HUDEP-2 (cell line): ENCODE data around the gene CACNA2D3.

Experiments
- DNase-seq, 76 experiments: peaks; one replicate each; lab custom pipeline; 2025; ENCODE audit not compliant: unreplicated experiment in 76 of 76; lab: John Stamatoyannopoulos, UW

Gene CACNA2D3

DNA sequence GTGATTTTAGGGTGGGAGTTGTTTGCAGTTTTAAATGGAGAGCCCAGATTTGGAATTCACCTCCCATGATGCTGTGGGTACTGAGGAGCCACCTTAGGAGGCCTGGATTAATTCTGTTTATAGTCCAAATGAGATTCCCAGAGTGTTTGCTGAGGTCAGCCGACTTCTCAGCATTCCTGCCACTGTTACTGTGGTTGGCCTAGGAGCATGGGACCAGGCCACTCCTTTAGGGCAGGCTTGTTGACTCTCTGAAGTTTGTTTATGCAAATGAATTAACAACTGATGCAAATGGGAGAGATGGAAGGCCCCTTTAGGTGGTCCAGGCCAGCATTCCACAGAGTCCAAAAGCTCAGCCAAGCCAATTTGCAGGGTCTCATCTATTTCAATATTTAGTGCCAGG, 46.1 kb downstream of the CACNA2D3 start:
- DNase-seq: no peak

- no peak for DNase-seq
Measured at GRCh38 chr3:54169524-54169923, 47.2 kb downstream of the CACNA2D3 start.

DNA sequence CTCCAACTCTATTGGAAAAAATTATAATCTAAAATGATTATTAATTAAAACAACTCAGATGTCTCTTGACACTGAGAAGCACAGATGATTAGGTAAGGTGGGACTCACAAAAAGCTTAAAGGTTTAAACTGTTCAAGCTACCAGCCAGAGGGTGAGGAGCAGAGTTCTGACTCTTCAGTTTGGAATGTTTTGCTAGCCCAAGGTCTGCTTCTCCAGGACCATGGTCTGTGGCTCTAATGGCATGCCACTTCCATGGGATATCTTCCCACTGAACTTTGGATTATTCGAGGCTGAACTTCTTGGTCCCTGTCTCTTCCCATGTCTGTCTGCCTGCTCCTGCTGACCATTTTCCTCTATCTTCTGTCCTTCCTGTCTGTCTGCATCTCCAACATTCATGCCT, 49.2 kb downstream of the CACNA2D3 start:
- DNase-seq: no peak

DNA sequence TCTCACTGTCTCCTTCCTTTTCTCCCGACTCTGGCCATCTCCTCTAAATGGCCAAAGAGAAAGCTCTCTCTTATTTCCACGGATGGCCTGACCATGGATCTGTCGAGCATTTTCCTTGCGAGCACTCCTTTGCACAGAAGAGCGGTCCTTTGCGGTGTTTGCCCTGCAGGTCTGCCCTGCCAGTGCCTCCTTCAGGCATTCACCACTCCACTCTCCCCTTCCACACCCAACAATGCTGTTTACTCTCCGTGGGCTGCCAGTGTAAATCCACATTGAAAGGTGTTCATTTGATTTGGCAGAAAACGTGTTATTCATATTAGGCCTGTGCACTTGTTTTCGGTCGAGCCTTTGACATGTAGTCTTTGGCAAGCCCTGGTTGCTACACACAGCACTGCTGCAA, 49.6 kb downstream of the CACNA2D3 start:
- no peak for DNase-seq

- no peak for DNase-seq
Measured at GRCh38 chr3:54173371-54173770, 51.0 kb downstream of the CACNA2D3 start.

GRCh38 chr3:54176106-54176505, 53.8 kb downstream of the CACNA2D3 start:
- no peak for DNase-seq

GRCh38 chr3:54177816-54178215, 55.5 kb downstream of the CACNA2D3 start:
- no peak for DNase-seq

DNA sequence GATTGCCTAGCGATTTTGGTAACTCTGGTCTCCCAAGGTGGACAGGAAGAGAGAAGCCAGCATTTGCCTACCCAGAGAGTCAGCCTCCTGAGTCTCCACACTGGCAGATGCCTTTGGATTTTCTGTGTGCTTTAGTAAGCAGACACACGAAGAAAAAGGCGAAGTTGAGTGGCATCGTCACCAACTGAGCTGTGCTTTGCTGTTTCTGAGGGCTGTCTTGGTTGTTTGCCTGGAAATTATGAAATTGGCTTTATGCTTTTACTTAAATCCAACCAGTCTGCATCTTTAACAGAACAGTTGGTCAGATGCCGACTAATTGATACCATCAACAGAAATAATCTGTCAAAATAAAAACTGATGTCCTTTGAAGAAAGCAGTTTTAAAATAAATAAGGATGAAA, 56.0 kb downstream of the CACNA2D3 start:
- DNase-seq: no peak

GRCh38 chr3:54180921-54181320, 58.6 kb downstream of the CACNA2D3 start:
- DNase-seq: no peak

DNA sequence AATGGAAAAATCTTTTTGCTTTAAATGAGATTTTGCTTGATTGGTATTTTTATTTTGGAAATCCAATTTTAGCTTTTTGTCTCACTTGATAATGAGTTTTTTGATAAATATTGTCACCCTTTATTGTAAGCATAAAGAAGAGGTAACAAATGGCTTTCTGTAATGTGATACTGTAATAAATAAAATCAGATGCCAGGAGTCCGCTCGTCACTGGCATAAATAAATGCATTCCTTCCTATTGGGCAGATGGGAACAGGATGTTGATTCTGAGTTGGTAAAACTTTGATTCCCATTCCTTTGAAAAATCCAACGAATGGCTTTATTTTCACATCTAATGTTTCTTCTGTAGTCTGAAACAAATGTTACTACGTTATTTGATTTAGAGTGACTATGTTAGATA, 59.9 kb downstream of the CACNA2D3 start:
- no peak for DNase-seq

- no peak for DNase-seq
Measured at GRCh38 chr3:54185740-54186139, 63.4 kb downstream of the CACNA2D3 start.

GRCh38 chr3:54188176-54188791, 65.9 kb downstream of the CACNA2D3 start:
- peak in 43 of 76 experiments; percentile 1 to 49 (median 14) for DNase-seq

- no peak for DNase-seq
Measured at GRCh38 chr3:54191220-54191619, 68.9 kb downstream of the CACNA2D3 start.

GRCh38 chr3:54192026-54192425, 69.7 kb downstream of the CACNA2D3 start:
- no peak for DNase-seq

- DNase-seq: no peak
Measured at GRCh38 chr3:54193093-54193492, 70.7 kb downstream of the CACNA2D3 start.

GRCh38 chr3:54196360-54196991, 74.1 kb downstream of the CACNA2D3 start:
- DNase-seq: no peak

DNA sequence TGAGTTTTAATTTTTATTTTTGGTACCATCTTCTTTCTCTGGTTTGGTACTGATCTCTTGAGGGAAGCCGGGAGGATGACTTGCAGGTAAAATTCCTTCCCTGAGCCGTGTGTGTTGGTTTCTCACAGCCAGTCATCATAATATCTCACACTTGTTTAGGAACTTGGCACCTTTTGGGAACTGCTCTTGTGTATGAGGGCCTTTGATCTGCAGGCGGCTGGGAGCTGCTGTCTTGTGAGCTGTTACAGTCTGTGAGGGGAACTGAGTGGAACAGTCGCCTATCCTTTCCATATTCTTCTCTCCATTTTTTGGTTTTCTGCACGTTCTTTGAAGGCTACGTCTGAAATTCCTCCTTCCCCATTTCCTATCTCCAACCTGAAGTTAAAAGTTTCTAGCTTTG, 75.2 kb downstream of the CACNA2D3 start:
- DNase-seq: no peak

- no peak for DNase-seq
Measured at GRCh38 chr3:54198556-54198955, 76.2 kb downstream of the CACNA2D3 start.

DNA sequence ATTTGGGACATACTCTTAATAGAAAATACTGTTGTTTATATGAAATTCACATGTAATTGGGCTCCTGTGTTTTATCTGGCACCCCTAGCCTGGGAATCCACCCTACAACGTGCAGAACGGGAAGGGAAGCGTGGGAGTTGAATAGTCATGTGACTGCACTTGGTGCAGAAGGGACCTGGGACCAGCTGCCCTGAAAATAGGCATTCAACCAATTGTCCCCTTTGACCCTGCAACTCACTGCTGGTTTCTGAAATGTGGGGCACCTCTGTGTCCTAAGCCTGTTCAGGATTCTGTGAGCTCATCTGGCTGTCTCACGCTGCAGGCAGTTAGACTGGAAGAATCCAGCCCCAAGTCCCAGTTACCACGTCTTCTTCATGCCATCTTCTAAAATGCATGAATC, 79.7 kb downstream of the CACNA2D3 start:
- DNase-seq: no peak

DNA sequence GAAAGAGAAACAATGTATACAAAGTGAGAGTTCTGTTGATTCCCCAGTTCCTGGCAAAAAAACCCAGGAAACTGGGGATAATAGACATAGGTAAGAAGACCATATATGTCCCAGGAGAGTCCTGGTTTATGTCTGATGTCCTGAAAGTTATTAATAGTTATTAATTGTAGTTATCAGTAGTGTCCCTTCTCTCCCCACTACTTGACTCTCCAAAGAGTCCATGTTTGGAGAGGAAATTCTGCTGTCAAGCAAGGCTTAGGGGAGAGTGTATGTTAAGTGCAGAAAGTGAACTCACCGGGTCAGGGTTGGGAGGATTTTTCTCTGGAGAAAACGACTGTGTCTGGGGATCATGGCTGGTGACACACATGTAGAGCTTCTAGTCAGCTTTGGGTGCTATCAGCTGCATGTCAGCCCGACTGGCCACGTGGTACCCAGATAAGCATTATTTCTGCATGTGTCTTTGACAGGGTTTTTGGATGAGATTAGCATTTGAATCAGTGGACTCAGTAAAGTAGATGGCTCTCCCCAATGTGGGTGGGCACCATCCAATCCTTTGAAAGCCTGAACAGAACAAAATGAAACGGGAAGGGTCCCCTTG, 80.4 kb downstream of the CACNA2D3 start:
- no peak for DNase-seq

- DNase-seq: peak in 1 of 76 experiments; percentile 4
Measured at GRCh38 chr3:54206874-54207273, 84.5 kb downstream of the CACNA2D3 start.

- DNase-seq: no peak
Measured at GRCh38 chr3:54211097-54211496, 88.7 kb downstream of the CACNA2D3 start.
